Smooth muscle cell (in vitro differentiated cells): ENCODE results near the gene SF3B2. TPM values are rescaled to one million over a fixed set of nuclear protein-coding genes. Genes with fewer than 3 reads are reported as not detected.

Experiments
- DNase-seq: peaks from one replicate; lab custom pipeline; 2025; ENCODE audit not compliant: unreplicated experiment; lab: John Stamatoyannopoulos, UW
- H2AFZ ChIP-seq: fragments of 200-600 bp; sonication (generic); 2 replicates; pipeline ENCODE4 v1.6.0; 2016; ENCODE audit warnings: antibody characterized with exemption, low read depth, mild to moderate bottlenecking
- H3F3A ChIP-seq: fragments of 200-600 bp; sonication (generic); 2 replicates; pipeline ENCODE4 v1.6.0; 2017; ENCODE audit warnings: antibody characterized with exemption, low read depth
- H3K27ac ChIP-seq: fragments of 200-600 bp; sonication (generic); 2 replicates; pipeline ENCODE4 v1.5.1; 2016; ENCODE audit warnings: low read depth, mild to moderate bottlenecking
- H3K27me3 ChIP-seq: fragments of 200-600 bp; sonication (generic); 2 replicates; pipeline ENCODE4 v1.6.1; 2016; ENCODE audit warnings: low read depth, mild to moderate bottlenecking
- H3K36me3 ChIP-seq: fragments of 200-600 bp; sonication (generic); 2 replicates; pipeline ENCODE4 v1.5.1; 2016; ENCODE audit warnings: low read depth
- H3K4me1 ChIP-seq: fragments of 200-600 bp; sonication (generic); 2 replicates; pipeline ENCODE4 v1.5.1; 2016; ENCODE audit warnings: low read depth
- H3K4me2 ChIP-seq: fragments of 200-600 bp; sonication (generic); 2 replicates; pipeline ENCODE4 v1.6.0; 2016; ENCODE audit warnings: mild to moderate bottlenecking
- H3K4me3 ChIP-seq: fragments of 200-600 bp; sonication (generic); 2 replicates; pipeline ENCODE4 v1.5.1; 2016; ENCODE audit warnings: mild to moderate bottlenecking
- H3K79me2 ChIP-seq: fragments of 200-600 bp; sonication (generic); 2 replicates; pipeline ENCODE4 v1.6.0; 2016; ENCODE audit warnings: low read depth, mild to moderate bottlenecking
- H3K9ac ChIP-seq: fragments of 200-600 bp; sonication (generic); 2 replicates; pipeline ENCODE4 v1.6.0; 2016; ENCODE audit warnings: low read depth
- H3K9me3 ChIP-seq: fragments of 200-600 bp; sonication (generic); replicated peaks from 2 replicates; pipeline ENCODE4 v1.5.1; 2016; ENCODE audit warnings: low read depth
- H4K20me1 ChIP-seq: fragments of 200-600 bp; sonication (generic); 2 replicates; pipeline ENCODE4 v1.6.0; 2016; ENCODE audit warnings: low read depth
- CTCF ChIP-seq: fragments of 200-600 bp; sonication (generic); IDR thresholded peaks from 2 replicates; pipeline ENCODE4 v1.5.1; 2017; ENCODE audit warnings: borderline replicate concordance, mild to moderate bottlenecking, antibody characterized with exemption; ENCODE audit not compliant: insufficient read depth, poor library complexity, severe bottlenecking
- WGBS: methylation state at CpG from one replicate; pipeline ENCODE4 v1.1.7; 2016; ENCODE audit warnings: low lambda C conversion rate; 5-methylcytosine and 5-hydroxymethylcytosine counted together
- polyA plus RNA-seq: library from polyadenylated mRNA; unstranded; fragments of >200 nt; fragmentation: Nextera tagmentation; extraction: Ambion mirVana; gene quantifications from 2 replicates; pipeline ENCODE4 v1.2.1, GENCODE V29; 2016
- total RNA-seq: library from RNA; depleted of rRNA; stranded (reverse); fragments of >200 nt; gene quantifications from 2 replicates; pipeline ENCODE4 v1.2.3, GENCODE V29; 2014

SF3B2 gene
- total and polyA plus RNA-seq, 2 experiments from 2014 or later, result 125 to 182 TPM

GRCh38 chr11:66046901-66047300, 5.3 kb upstream of the SF3B2 start:
- H2AFZ ChIP-seq, result no peak overlapping the region
- WGBS, result 97% methylated on average over 3 of the region's 3 CpGs
- DNase-seq, result no peak
- H4K20me1 ChIP-seq, result no peaks in the 10 kb centered on the region
- H3K4me2 ChIP-seq, result no peak overlapping the region
- H3K4me3 ChIP-seq, result no peak overlapping the region
- no peaks in the 10 kb centered on the region for H3K9me3 ChIP-seq
- peaks cover 3% of the 10 kb centered on the region for H3K27me3 ChIP-seq
- peaks cover 10% of the 10 kb centered on the region for H3K4me1 ChIP-seq
- no peaks in the 10 kb centered on the region for H3K79me2 ChIP-seq
- H3K27ac ChIP-seq, result no peak overlapping the region
- TF ChIP-seq CTCF, result no peak
- peaks cover 11% of the 10 kb centered on the region for H3F3A ChIP-seq
- no peak overlapping the region for H3K9ac ChIP-seq
- no peaks in the 10 kb centered on the region for H3K36me3 ChIP-seq

GRCh38 chr11:66047541-66048365, 4.4 kb upstream of the SF3B2 start:
- 92% methylated on average over 11 of the region's 11 CpGs for WGBS
- H3K27ac ChIP-seq, result no peak overlapping the region
- no peak overlapping the region for H3K9ac ChIP-seq
- H3K4me2 ChIP-seq, result no peak overlapping the region
- no peaks in the 10 kb centered on the region for H4K20me1 ChIP-seq
- no peaks in the 10 kb centered on the region for H3K36me3 ChIP-seq
- peaks cover 10% of the 10 kb centered on the region for H3K4me1 ChIP-seq
- no peak overlapping the region for H3K4me3 ChIP-seq
- no peak overlapping the region for H2AFZ ChIP-seq
- H3F3A ChIP-seq, result peaks cover 11% of the 10 kb centered on the region
- H3K27me3 ChIP-seq, result peaks cover 3% of the 10 kb centered on the region
- H3K9me3 ChIP-seq, result no peaks in the 10 kb centered on the region
- no peak for DNase-seq
- no peak for TF ChIP-seq CTCF
- H3K79me2 ChIP-seq, result peaks cover 6% of the 10 kb centered on the region

- Histone ChIP-seq H3K4me1 (peaks cover 19% of the 10 kb centered on the region), H3F3A (peaks cover 11% of the 10 kb centered on the region), H3K9me3 (no peaks in the 10 kb centered on the region), H3K27ac (no peak within 1 kb of the TSS), H3K79me2 (peaks cover 16% of the 10 kb centered on the region), H3K9ac (no peak within 1 kb of the TSS), H4K20me1 (no peaks in the 10 kb centered on the region), H3K36me3 (no peaks in the 10 kb centered on the region), H3K27me3 (peaks cover 3% of the 10 kb centered on the region), H3K4me2 (peak within 1 kb of the TSS; percentile 83), H2AFZ (no peak within 1 kb of the TSS), H3K4me3 (peak within 1 kb of the TSS; percentile 34)
- DNase-seq, result no peak
- WGBS, result 7% methylated on average over 21 of the region's 39 CpGs
- TF ChIP-seq CTCF, result no peak
These were observed 3.4 kb upstream of the SF3B2 start, which contains the start of gene GAL3ST3 for GRCh38 chr11:66048547-66049323. Gene GAL3ST3, minus strand, starts transcription at chr11:66049161. Its CDS starts 3,746 bp downstream, at chr11:66045415.
